Activated CD4-positive, alpha-beta T cell treated with anti-CD3 and anti-CD28 coated beads, Interleukin-10, Interleukin-2, amounts not matched to agents 100 ng/mL and 50 ng/mL, durations not matched to agents 16 hours and 8 hours (primary cell): ENCODE data around the gene KCNMA1.
"Not testable (repeated sequence)": the region's sequence is repeated elsewhere in the genome, so short reads cannot be mapped to it uniquely, and the experiment has no call there.

Experiments
- DNase-seq: peaks from one replicate; pipeline ENCODE4 v3.0.0-alpha.2; 2020

KCNMA1 gene

GRCh38 chr10:77661674-77662073 lies 24.1 kb upstream of the KCNMA1 start:
- DNase-seq = no peak

GRCh38 chr10:77661100-77661499 lies 23.5 kb upstream of the KCNMA1 start:
- no peak for DNase-seq

GRCh38 chr10:77659046-77659670 lies 21.6 kb upstream of the KCNMA1 start:
- DNase-seq = not testable (repeated sequence)

- DNase-seq = no peak
These were observed 15.6 kb upstream of the KCNMA1 start for GRCh38 chr10:77653210-77653609.

GRCh38 chr10:77649333-77650331 lies 12.0 kb upstream of the KCNMA1 start:
- DNase-seq = no peak

GRCh38 chr10:77648472-77648871 lies 10.9 kb upstream of the KCNMA1 start:
- no peak for DNase-seq

GRCh38 chr10:77647543-77648293 lies 10.1 kb upstream of the KCNMA1 start:
- DNase-seq = no peak

GRCh38 chr10:77644557-77645243 lies 7.1 kb upstream of the KCNMA1 start:
- DNase-seq = no peak

GRCh38 chr10:77643795-77644468 lies 6.3 kb upstream of the KCNMA1 start:
- peak; percentile 31 for DNase-seq

- peak; percentile 66 for DNase-seq
These were observed 4.3 kb upstream of the KCNMA1 start for GRCh38 chr10:77641788-77642397.

GRCh38 chr10:77641344-77641743 lies 3.7 kb upstream of the KCNMA1 start:
- DNase-seq = no peak

- no peak for DNase-seq
These were observed 2.6 kb upstream of the KCNMA1 start for GRCh38 chr10:77640167-77640566.

GRCh38 chr10:77639756-77640155 lies 2.1 kb upstream of the KCNMA1 start:
- no peak for DNase-seq

GRCh38 chr10:77638321-77639101 lies 903 bp upstream of the KCNMA1 start:
- DNase-seq = no peak

GRCh38 chr10:77636967-77637531 lies 559 bp downstream of the KCNMA1 start:
- no peak for DNase-seq

- DNase-seq = no peak
These were observed 1.2 kb downstream of the KCNMA1 start for GRCh38 chr10:77636282-77636966.

- no peak for DNase-seq
These were observed 2.0 kb downstream of the KCNMA1 start for GRCh38 chr10:77635402-77636227.

- DNase-seq = no peak
These were observed 2.7 kb downstream of the KCNMA1 start for GRCh38 chr10:77634939-77635338.

- DNase-seq = no peak
These were observed 4.2 kb downstream of the KCNMA1 start for GRCh38 chr10:77633376-77633775.
